HG03280 (cell line): ENCODE results near the gene NOTCH2.

Experiments used
- ATAC-seq: cut with Tn5 transposase; IDR thresholded peaks from one replicate; pipeline ENCODE4 v1.9.1; 2021; ENCODE audit warnings: mild to moderate bottlenecking, moderate library complexity; ENCODE audit not compliant: unreplicated experiment

The NOTCH2 gene

DNA sequence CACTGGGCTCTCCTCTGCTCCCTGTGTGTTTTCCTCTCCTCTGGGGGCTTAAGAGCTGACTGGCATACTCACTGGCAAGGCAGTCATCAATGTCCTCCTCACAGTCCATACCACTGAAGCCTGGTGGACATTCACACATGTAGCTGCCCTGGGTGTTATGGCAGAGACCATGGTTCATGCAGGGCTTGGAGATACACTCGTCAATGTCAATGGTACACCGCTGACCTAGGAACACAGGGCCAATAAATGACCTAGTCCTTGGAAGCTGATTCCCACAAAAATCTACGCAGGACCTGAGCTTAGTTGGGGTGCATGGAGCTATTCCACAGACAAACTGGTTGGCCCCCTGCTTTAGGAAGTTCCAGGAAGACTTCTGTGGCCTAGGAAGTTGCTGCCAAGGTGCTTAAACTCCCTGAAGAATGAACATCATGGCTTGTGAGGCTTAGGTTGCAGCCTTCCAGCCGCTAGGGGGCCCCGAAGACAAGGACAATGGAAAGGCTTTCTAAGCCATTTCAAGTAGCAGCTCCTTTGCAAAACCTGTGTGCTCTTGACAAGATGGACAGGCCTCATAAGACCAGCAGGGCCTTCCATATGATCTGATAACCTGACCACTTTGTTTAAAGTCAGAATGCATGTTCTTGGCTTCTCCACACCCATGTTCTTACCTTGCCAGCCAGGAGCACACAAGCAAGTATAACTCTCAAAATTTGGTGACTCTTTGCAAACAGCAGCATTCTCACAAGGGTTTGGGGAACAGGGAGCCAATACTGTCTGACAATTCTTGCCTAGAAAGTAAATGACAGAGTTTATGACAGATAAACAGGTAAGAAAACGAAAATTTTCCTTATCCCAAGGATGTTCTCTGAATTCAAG, 120.9 kb downstream of the NOTCH2 start:
- peak; percentile 64 for ATAC-seq

DNA sequence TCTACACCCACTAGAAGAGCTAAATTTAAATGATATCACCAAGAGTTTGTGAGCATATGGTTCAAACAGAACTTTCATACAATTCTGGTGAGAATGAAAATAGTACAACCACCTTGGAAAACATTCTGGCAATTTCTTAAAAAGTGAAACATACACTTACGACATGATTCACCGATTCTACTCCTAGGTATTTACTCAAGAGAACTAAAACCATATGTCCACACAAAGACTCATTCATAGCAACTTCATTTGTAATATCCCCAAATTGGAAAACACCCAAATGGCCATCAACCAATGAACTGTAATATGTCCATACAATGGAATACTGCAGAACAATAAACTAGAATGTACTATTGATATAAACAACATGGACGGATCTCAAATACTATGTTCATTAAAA, 122.0 kb downstream of the NOTCH2 start:
- no peak for ATAC-seq

DNA sequence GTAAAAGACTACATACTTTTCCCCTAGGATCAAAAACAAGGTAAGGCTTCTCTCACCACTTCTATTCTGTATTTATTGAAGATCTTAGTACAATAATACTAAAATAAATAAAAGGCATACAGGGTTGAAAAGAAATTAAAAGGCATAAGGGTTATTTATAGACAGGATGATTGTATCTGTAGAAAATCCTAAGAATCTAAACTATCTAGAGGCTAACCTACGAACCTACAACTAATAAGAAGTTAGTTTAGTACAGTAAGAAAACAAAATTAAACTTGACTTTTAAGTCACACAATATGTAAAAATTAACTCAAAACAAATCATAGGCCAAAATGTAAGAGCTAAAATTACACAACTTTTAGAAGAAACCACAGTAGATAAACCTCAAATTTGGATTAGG, 122.7 kb downstream of the NOTCH2 start:
- ATAC-seq, result no peak

DNA sequence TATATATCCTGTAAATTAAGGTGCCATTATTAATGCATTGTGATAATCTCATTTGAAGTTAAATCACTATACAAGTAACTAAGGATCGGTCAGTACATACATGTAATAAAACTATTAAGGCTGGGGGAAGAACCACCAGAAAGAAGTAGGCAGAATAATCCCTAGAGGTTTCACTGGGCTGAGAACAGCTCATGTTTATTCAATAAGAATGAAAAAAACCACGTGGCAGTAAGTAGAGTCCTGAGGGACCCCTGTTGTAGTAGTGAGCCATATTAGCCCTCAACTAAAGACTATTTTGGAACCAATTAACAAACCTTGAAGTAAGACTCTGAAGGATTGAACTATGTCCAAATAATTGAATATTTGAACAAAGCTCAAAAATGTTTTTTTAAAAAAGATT, 126.2 kb downstream of the NOTCH2 start:
- no peak for ATAC-seq

DNA sequence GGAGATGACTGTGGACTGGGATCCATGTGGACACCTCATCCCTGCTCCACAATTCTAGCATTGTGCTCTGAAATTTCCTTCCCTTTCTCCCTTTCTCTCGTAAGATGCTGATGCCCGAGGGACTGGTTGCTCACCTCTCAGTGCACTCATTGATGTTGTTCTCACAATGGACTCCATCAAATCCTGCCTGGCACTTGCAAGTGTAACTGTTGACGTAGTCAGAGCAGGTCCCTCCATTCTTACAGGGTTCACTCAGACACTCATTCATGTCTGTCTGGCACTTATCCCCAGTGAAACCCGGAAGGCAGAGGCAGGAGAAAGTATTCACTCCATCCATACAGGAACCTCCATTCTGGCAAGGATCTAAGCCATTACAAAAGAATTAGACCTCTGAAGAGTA, 128.1 kb downstream of the NOTCH2 start:
- no peak for ATAC-seq

DNA sequence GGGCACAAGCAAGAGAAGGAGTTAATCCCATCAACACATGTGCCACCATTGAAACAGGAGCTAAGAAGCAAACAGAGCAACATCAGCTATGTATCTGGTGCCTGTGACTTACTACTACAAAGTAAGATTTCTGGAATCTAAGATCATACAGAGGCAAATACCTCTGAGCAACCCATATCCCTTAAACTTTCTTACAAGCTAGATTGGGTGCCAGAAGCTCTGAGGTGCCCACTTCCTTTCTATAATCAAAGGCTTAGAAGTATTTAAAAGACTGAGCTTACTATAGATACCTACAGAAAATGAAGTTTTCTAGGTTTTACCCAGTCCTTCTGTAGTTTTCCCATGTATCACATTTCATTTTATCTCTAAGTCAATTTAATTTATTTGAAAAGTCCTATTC, 128.8 kb downstream of the NOTCH2 start:
- no peak for ATAC-seq

DNA sequence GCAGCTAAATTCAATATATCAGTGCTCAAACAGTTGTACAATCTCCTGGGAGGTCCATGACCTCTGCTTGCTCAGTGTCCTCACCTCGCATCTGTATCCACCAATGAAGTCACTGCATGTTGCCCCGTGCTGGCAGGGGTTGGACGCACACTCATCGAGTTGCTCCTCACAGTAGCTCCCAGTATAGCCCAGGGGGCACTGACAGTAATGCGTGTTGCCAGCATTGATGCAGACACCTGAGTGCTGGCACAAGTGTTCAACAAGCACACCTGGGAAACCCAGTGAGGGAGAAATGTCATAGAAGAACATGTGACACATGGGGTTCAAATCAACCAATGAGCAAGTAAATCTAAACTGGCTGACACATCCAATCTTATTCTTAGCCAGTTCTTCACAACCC, 132.3 kb downstream of the NOTCH2 start:
- no peak for ATAC-seq

DNA sequence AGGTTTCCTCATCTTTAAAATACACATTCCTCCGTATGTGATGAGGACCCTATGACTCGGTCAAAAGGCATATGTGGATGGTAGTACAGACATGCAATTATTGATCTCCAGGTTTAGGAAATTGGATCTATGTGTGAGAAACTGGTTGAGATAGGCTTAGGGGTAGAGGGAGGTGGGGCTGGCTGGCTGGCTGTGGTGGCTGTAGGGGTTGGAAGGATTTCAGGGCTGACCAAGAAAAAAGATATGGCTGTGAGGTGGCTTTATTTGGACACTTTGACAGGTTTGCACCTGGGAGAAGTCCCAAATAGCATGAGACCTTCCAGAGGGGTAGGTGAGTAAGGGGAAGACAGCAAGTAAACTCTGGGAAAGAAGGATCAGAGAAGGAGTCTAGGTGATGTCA, 133.5 kb downstream of the NOTCH2 start:
- ATAC-seq, result no peak

DNA sequence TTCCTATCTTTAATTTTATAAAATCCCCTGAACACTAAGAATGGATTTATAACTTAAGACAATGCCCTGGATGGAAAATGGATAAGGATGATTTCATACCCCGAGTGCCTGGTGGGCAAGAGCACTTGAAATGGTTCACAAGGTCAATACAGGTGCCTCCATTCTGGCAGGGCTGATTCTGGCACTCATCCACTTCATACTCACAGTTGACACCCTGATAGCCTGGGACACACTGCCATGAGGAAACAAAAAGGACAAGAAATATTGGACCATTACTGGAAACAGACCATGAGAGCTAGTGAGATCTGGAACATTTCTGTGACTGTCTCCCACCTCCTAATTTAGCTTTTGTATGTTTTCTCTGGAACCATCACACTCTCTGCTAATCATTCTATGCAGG, 134.1 kb downstream of the NOTCH2 start:
- no peak for ATAC-seq

DNA sequence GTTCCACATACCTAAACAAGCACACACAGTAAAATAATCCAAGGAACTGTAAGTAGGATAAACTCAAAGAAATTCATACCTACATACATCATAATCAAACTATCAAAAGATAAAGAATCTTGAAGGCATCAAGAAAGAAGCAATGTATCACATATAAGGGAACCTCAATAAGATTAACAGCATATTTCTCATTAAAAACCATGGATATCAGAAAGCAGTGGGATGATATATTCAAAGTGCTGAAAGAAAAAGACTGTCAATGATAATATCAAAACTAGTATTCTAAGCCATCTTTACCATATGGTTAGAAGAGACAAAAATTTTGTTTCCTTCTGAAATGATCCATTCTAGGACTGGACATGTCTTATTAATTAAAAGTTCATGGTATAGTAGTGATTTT, 136.1 kb downstream of the NOTCH2 start:
- ATAC-seq, result no peak

DNA sequence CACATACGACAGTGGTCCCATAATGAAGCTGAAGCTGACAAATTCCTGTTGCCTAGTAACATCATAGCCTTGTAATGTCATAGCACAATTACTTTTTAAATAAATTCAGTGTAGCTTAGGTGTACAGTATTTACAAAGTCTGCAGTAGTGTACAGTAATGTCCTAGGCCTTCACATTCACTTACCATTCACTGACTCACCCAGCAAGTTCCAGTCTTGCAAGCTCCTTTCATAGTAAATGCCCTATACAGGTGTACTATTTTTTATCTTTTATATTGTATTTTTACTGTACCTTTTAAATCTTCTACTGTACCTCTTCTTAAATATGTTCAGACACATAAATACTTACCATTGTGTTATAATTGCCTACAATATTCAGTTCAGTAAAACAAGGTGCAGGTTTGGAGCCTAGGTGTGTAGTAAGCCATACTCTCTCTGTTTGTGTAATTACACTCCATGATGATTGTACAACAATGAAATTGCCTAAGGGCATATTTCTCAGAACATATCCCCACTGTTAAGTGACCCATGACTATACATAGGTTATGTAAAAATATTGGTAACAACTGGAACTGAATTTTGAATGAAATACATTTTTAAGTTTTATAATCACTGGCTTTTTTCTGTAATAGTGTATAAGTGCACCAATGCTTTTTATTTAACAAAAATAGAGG, 139.7 kb downstream of the NOTCH2 start:
- ATAC-seq, result no peak

DNA sequence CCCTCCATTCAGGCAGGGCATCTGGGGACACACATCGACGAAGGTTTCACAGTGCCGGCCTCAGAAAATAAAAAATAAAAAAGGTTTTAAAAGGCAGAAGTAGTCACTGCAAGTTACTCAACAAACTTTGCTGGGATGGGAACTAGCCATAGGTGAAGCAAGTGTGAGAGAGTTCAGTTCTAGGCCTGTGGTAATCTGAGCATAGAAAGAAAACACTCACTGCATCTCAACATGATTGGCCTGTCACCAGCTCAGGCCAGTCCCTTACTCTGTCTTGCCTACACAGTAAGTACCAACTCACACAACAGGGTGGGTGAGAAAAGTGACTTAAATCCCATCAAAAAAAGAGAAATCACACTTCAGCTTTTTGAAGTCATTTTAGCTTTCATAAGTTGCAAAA, 142.9 kb downstream of the NOTCH2 start:
- no peak for ATAC-seq

DNA sequence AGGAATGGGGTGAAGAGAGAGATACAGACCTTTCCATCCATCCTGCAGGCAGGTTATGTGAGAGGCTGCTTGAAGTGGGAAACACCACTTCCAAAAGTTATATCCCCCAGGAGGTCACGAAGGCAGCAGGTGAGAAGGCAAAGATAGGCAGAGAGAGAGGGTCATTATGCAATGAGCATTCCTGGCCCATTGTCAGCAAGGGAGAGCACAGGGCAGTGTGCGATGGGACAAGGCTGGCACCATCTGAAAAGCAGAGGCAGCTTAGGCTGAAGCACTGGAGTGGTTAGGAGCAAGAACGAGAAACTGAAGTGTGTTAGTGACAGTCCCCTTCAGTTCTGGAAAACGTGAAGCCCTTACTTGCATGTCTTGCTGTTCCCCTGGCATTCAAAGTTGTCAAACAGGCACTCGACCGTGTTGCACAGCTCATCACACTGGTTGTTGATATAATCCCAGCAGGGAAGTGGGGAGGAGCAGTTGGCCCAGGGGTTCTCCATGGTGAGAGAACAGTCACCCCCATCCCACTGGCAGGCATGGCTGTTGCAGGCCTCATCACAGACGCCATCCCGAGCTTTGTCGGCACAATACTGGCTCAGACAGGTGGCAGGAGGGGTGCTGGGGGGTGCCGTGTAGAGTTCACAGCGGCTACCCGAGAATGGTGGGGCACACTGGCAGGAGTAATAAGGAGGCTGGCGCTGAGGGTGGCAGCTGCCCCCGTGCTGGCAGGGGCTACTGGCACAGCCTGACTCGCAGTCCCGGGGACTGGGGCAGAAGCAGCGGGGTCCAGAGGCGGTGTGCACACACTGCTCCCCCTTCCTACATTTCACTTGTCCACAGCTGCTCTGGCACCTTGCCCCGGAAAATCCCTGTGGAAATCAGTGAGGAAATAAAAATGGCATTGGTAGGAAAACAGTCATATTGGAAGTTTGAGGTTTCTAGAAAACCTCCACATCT, 144.2 kb downstream of the NOTCH2 start:
- no peak for ATAC-seq

DNA sequence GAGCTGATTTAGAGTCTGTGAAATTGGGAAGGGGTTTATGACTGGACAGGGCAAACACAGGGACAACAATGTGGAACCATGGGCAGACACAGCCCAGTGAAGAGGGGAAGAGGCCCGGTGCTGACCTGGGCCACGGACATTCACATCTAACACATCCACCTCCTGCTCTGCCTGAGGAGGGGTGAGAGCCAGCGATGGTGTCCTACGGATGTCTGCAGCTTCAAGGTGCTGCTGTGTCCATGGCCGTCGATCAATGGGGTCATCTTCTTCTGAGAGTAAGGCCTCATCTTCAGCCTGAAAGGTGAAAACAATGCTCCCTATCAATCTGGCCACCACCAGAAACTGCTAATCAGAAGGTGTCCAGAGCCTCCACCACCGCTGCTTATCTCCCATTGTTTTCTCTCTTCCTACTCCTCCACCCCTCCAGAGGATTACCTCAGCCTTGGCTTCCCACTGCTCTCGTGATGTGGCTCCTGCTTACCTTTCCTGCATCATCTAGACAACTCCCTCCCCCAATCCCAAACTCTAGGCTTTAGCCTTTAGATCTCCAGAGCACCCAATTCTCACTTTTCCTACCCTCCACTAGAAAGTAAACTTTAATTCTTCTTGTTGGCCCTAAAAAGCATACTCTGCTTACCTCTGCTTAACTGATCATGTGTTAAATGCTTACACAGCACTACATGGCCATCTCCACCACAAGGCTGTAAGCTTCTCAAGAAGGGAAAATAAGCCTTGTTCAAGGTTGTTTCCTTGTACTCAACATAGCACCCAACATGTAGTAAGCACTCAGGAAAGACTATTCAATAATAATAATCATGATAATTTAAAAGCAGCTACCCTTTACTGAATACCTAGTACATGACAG, 149.1 kb downstream of the NOTCH2 start:
- ATAC-seq, result no peak

DNA sequence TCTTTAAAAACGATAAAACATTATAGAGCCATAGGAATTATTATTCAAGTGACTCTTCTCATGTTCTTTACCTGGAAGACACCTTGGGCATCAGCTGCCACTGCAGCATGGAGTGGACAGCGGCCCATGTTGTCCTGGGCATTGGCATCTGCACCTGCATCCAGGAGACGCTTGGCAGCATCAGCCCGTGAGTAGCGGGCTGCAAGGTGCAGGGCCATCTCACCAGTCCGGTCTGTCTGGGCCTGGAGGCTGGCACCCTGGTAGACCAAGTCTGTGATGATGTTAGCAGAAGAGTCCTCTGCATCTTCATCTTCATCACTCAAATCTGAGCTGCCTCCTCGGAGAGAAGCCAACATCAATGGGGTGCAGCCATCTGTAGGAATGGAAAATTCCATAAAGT, 150.2 kb downstream of the NOTCH2 start:
- no peak for ATAC-seq

DNA sequence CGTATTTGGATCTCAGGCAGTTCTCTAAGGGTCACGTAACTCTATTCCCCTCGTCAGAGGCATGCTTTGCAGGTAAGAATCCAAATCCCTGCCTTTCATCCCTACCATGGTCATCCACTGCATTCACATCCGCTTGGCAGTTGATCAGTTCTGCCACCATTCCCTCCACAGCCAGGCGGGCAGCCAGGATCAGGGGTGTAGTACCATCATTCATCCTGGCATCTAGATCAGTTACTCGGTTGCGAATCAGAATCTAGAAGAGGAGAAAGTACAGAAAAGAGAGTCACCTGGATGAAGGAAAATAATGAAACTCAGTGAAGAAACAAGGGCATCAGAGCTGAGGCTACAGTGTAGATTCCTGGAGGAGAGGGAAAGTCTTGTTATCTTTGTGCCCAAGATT, 151.2 kb downstream of the NOTCH2 start:
- ATAC-seq, result no peak

DNA sequence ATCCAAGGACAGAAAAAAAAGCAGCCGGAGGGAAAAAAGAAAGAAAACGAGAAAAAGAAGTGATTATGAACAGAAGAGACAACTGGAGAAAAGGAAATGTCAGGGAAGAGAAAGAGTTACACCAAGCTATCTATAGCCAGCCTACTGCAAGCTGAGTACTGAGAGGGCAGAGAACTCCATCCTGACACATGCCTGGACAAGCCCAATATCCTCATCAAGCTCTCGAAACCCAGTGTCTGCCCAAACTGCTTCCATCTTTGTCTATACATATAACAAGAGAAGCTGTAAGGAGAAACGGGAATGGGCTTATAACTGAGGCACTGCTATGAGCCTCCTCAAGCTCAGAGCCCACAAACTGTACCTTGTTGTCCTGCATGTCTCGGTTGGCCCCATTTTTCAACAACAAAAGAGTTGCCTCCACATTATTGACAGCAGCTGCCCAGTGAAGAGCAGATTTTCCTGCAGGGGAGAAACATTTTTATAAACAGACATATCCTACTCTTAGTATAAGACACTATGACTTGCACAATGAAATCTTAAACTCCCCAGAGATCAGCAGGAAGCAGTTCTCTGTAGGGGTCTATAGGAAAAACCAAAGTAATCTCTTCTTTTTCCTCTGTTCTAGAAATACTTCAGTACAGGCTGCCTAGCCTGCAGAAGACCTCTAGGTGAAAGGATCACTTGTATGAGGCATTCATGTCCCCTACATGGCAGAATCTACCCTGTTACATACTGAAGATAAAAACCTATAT, 152.0 kb downstream of the NOTCH2 start:
- no peak for ATAC-seq

DNA sequence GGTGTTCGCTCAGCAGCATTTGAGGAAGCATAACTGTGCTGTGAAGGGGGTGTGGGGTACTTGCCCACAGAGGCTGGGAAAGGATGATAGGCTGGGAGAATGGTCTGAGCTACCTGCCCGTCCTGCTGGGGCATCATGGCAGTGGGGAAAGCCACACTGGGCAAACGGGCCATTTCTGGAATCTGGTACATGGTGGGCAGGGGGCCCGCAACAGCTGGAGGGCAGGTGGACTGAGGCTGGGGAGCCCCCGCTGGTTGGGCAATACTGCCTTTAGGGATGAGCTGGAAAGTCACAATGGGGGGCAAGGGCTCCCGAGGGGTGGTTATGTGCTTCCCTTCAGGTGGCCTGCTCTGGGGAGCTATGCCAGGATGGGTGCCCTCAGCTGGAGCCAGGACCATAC, 153.9 kb downstream of the NOTCH2 start:
- ATAC-seq, result no peak

DNA sequence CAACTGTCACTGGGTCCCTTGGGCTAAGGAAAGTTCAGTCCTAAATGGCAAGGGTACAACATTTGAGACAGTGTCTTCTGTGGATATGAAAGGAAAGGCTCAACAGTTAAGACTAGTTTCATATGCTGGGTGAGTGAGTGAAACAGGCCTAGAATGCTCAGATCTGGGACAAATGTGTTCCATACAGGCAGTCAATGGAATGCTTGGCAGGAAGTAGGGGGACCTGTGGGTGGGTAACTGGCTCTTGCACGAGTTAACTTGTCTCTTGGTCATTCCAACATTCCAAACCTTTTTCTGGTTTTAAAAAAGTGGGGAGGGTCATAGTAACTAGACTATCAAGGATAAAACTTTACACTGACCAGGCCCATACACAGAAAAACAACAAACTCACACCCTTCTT, 155.4 kb downstream of the NOTCH2 start:
- no peak for ATAC-seq

DNA sequence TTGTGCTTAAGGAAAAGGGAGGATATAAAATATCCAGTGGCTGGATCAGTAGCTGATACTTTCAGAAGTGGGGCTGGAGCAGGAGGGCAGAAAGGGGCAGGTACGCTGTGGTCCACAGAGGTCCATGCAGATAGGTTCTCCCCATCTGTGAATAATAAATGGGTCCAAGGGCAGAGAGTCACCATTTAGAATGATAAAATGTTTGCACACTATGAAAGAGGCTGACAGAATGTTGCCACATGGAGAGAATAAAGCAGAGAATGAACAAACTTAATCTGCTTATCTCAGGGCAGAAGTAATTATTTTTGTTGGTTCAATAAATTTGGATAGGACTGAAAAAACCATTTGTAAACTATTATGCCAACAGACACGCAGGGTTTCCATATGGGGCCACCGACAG, 156.5 kb downstream of the NOTCH2 start:
- no peak for ATAC-seq
